ENCODE measurements around the gene ANKRD16.

GRCh38 chr10:5895365-5895764 lies 5.7 kb upstream of the ANKRD16 start:
- TF ChIP-seq POLR2AphosphoS5 (IDR thresholded peaks at IDR 0.05; ENCODE audit: low read depth) (no peak), CTCF (IDR thresholded peaks at IDR 0.05; ENCODE audit: insufficient read depth, low read length) (no peak), SPI1 (IDR thresholded peaks at IDR 0.05; ENCODE audit: borderline replicate concordance, low read depth) (no peak), GABPA (IDR thresholded peaks at IDR 0.05; ENCODE audit: low read depth) (no peak)

Data from HL-60 (cell line).